Fibroblast of lung (primary cell): Measurements from ENCODE around the gene SERPINB6.

Experiments
- CTCF ChIP-seq, 2 donors: IDR thresholded peaks in 1 of 2; conservative IDR thresholded peaks in 1 of 2; 1 replicate in 1 of 2; 2 replicates in 1 of 2; pipeline ENCODE4 v1.5.1; 2011 to 2012; ENCODE audit warnings: low read length in 2 of 2, control low read depth in 1 of 2, inconsistent platforms in 1 of 2, low read depth in 1 of 2, mild to moderate bottlenecking in 1 of 2
- EZH2 ChIP-seq: IDR thresholded peaks from 2 replicates; pipeline ENCODE4 v1.5.1; 2012; ENCODE audit warnings: low read length, control low read depth, mild to moderate bottlenecking; ENCODE audit errors: missing control alignments

- TF ChIP-seq EZH2 (no peak), CTCF (conservative IDR thresholded peaks at IDR 0.05 in 1 of 2, IDR thresholded peaks at IDR 0.05 in 1 of 2; ENCODE audit: low read depth in 1 of 2, low read length in 2 of 2) (no peak)
These were observed 13.0 kb downstream of the SERPINB6 start for GRCh38 chr6:2958331-2958711.
